Amniotic epithelial cell (primary cell): Measurements from ENCODE around the gene EXOC2.

Experiments used
- DNase-seq: peaks from one replicate; pipeline ENCODE4 v3.0.0-alpha.2; 2010; ENCODE audit warnings: low read depth

EXOC2 gene

GRCh38 chr6:692858-693722 is at the start of gene EXOC2:
EXOC2 (minus strand) TSS chr6:693139; CDS start chr6:637818, 55,321 bp downstream.
- DNase-seq = peak; percentile 74

GRCh38 chr6:741410-742339 is 48.7 kb upstream of the EXOC2 start:
- no peak for DNase-seq

GRCh38 chr6:736657-737446 is 43.9 kb upstream of the EXOC2 start:
- DNase-seq = no peak

GRCh38 chr6:733431-734219 is 40.7 kb upstream of the EXOC2 start:
- DNase-seq = no peak

GRCh38 chr6:731924-732323 is 39.0 kb upstream of the EXOC2 start:
- DNase-seq = no peak

- no peak for DNase-seq
These were observed 36.8 kb upstream of the EXOC2 start for GRCh38 chr6:729606-730320.

GRCh38 chr6:727856-728255 is 34.9 kb upstream of the EXOC2 start:
- DNase-seq = no peak

GRCh38 chr6:723540-723939 is 30.6 kb upstream of the EXOC2 start:
- no peak for DNase-seq

- peak; percentile 68 for DNase-seq
These were observed 29.7 kb upstream of the EXOC2 start for GRCh38 chr6:722608-723007.

- peak; percentile 78 for DNase-seq
These were observed 29.2 kb upstream of the EXOC2 start for GRCh38 chr6:722077-722524.

- no peak for DNase-seq
These were observed 25.4 kb upstream of the EXOC2 start for GRCh38 chr6:718345-718744.

GRCh38 chr6:717135-717534 is 24.2 kb upstream of the EXOC2 start:
- no peak for DNase-seq

GRCh38 chr6:715709-716491 is 23.0 kb upstream of the EXOC2 start:
- peak; percentile 12 for DNase-seq

- DNase-seq = no peak
These were observed 21.2 kb upstream of the EXOC2 start for GRCh38 chr6:714100-714499.

- no peak for DNase-seq
These were observed 20.4 kb upstream of the EXOC2 start for GRCh38 chr6:713351-713750.

GRCh38 chr6:712805-713204 is 19.9 kb upstream of the EXOC2 start:
- no peak for DNase-seq

GRCh38 chr6:711925-712324 is 19.0 kb upstream of the EXOC2 start:
- no peak for DNase-seq

- peak; percentile 57 for DNase-seq
These were observed 17.9 kb upstream of the EXOC2 start for GRCh38 chr6:710601-711571.
